ENCODE data around the gene TIMM22.

Gene TIMM22

GRCh38 chr17:1009229-1010085, 12.5 kb downstream of the TIMM22 start:
- no peak for DNase-seq (ENCODE audit: extremely low read depth, insufficient read length)
- H3K36me3 ChIP-seq (ENCODE audit: control insufficient read depth, insufficient read depth, low read length): peaks cover 44% of the 10 kb centered on the region
- no peak overlapping the region for H3K4me3 ChIP-seq (replicated peaks; ENCODE audit: low read depth, low read length)
- TF ChIP-seq CTCF (IDR thresholded peaks at IDR 0.05; ENCODE audit: insufficient read depth, low read length, poor library complexity, severe bottlenecking): no peak
- no peaks in the 10 kb centered on the region for H3K27me3 ChIP-seq (replicated peaks; ENCODE audit: control insufficient read depth, insufficient read depth, low read length)

- Histone ChIP-seq H3K4me3 (replicated peaks; ENCODE audit: low read depth, low read length) (no peak overlapping the region), H3K36me3 (ENCODE audit: control insufficient read depth, insufficient read depth, low read length) (peaks cover 41% of the 10 kb centered on the region), H3K27me3 (replicated peaks; ENCODE audit: control insufficient read depth, insufficient read depth, low read length) (no peaks in the 10 kb centered on the region)
- TF ChIP-seq CTCF (IDR thresholded peaks at IDR 0.05; ENCODE audit: insufficient read depth, low read length, poor library complexity, severe bottlenecking): no peak
- no peak for DNase-seq (ENCODE audit: extremely low read depth, insufficient read length)
These were observed 13.1 kb downstream of the TIMM22 start for GRCh38 chr17:1010086-1010450.

DNA sequence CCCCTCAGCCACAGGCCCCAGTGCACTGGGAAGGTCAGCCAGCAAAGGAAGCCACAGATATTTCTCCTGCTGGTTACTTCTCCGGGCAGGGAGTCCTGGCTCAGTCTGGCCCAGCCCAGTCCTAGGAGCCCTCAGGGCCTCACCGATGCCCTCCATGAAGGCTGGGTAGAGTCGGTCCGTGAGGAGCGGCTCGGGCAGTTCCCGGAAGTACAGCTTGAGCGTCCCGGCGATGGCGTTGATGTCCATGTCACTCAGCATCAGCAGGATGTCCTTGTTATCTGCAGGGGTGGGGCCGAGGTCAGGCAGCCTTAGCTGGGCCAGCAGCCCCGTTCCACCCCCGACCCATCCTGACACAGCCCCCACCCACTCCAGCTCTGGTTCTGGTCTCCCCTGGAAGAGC, 13.7 kb downstream of the TIMM22 start:
- Histone ChIP-seq H3K4me3 (replicated peaks; ENCODE audit: low read depth, low read length) (no peak overlapping the region), H3K36me3 (ENCODE audit: control insufficient read depth, insufficient read depth, low read length) (peaks cover 39% of the 10 kb centered on the region), H3K27me3 (replicated peaks; ENCODE audit: control insufficient read depth, insufficient read depth, low read length) (no peaks in the 10 kb centered on the region)
- TF ChIP-seq CTCF (IDR thresholded peaks at IDR 0.05; ENCODE audit: insufficient read depth, low read length, poor library complexity, severe bottlenecking): no peak
- no peak for DNase-seq (ENCODE audit: extremely low read depth, insufficient read length)

DNA sequence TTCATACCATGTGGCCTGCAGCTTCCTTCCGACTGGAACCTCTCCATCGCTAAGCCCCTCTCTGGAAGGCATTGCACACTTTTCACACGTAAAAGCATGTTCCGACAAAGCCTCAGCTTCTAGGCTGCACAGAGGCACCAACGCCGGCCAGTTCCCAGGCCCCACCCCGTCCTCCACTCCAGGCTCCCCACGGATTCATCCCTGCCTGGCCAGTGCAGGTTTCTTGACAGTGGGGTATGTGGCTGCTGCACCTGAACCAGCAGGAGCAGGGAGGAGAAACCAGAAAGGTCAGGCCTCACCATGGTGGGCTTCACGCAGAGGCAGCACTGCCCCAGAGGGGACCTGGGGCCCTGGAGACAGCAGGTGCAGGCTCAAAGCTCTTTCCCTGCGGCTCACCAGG, 14.2 kb downstream of the TIMM22 start:
- Histone ChIP-seq H3K4me3 (replicated peaks; ENCODE audit: low read depth, low read length) (no peak overlapping the region), H3K36me3 (ENCODE audit: control insufficient read depth, insufficient read depth, low read length) (peaks cover 34% of the 10 kb centered on the region), H3K27me3 (replicated peaks; ENCODE audit: control insufficient read depth, insufficient read depth, low read length) (no peaks in the 10 kb centered on the region)
- DNase-seq (ENCODE audit: extremely low read depth, insufficient read length): no peak
- no peak for TF ChIP-seq CTCF (IDR thresholded peaks at IDR 0.05; ENCODE audit: insufficient read depth, low read length, poor library complexity, severe bottlenecking)

- Histone ChIP-seq H3K36me3 (ENCODE audit: control insufficient read depth, insufficient read depth, low read length) (peaks cover 31% of the 10 kb centered on the region), H3K4me3 (replicated peaks; ENCODE audit: low read depth, low read length) (no peak overlapping the region), H3K27me3 (replicated peaks; ENCODE audit: control insufficient read depth, insufficient read depth, low read length) (no peaks in the 10 kb centered on the region)
- no peak for TF ChIP-seq CTCF (IDR thresholded peaks at IDR 0.05; ENCODE audit: insufficient read depth, low read length, poor library complexity, severe bottlenecking)
- DNase-seq (ENCODE audit: extremely low read depth, insufficient read length): no peak
These were observed 15.1 kb downstream of the TIMM22 start for GRCh38 chr17:1011760-1012735.
